ENCODE results near the gene KRTAP12-4.

Gene KRTAP12-4

GRCh38 chr21:44658541-44658910 lies 4.1 kb upstream of the KRTAP12-4 start:
- no peak for TF ChIP-seq EZH2phosphoT487 (conservative IDR thresholded peaks at IDR 0.05; ENCODE audit: low read length)
- no peak for TF ChIP-seq CTCF (IDR thresholded peaks at IDR 0.05; ENCODE audit: insufficient read depth, low read length, poor library complexity, severe bottlenecking)
- Histone ChIP-seq H3K9me3 (ENCODE audit: insufficient read depth, low read length) (no peaks in the 10 kb centered on the region), H3K36me3 (ENCODE audit: low read length) (no peaks in the 10 kb centered on the region), H3K79me2 (ENCODE audit: insufficient read depth, low read length) (no peaks in the 10 kb centered on the region), H3F3A (ENCODE audit: insufficient read depth) (no peaks in the 10 kb centered on the region), H4K20me1 (ENCODE audit: low read depth, low read length) (no peaks in the 10 kb centered on the region), H3K9me2 (replicated peaks; ENCODE audit: insufficient read depth, low read length) (no peaks in the 10 kb centered on the region), H3K4me3 (ENCODE audit: insufficient read depth, low read length, poor library complexity, severe bottlenecking) (no peak overlapping the region), H3K27ac (ENCODE audit: low read depth, low read length) (no peak overlapping the region), H3K9ac (ENCODE audit: low read length) (no peak overlapping the region), H3K27me3 (ENCODE audit: low read length) (no peaks in the 10 kb centered on the region), H2AFZ (ENCODE audit: low read depth, low read length, severe bottlenecking) (no peak overlapping the region), H3K4me2 (ENCODE audit: low read depth, low read length, poor library complexity, severe bottlenecking) (no peak overlapping the region)

- Histone ChIP-seq H3K9me3 (ENCODE audit: insufficient read depth, low read length) (no peaks in the 10 kb centered on the region), H3K79me2 (ENCODE audit: insufficient read depth, low read length) (no peaks in the 10 kb centered on the region), H3F3A (ENCODE audit: insufficient read depth) (no peaks in the 10 kb centered on the region), H3K36me3 (ENCODE audit: low read length) (no peaks in the 10 kb centered on the region), H3K4me3 (ENCODE audit: insufficient read depth, low read length, poor library complexity, severe bottlenecking) (no peak within 1 kb of the TSS), H3K9ac (ENCODE audit: low read length) (no peak within 1 kb of the TSS), H4K20me1 (ENCODE audit: low read depth, low read length) (no peaks in the 10 kb centered on the region), H3K4me2 (ENCODE audit: low read depth, low read length, poor library complexity, severe bottlenecking) (no peak within 1 kb of the TSS), H2AFZ (ENCODE audit: low read depth, low read length, severe bottlenecking) (no peak within 1 kb of the TSS), H3K9me2 (replicated peaks; ENCODE audit: insufficient read depth, low read length) (no peaks in the 10 kb centered on the region), H3K27me3 (ENCODE audit: low read length) (no peaks in the 10 kb centered on the region), H3K27ac (ENCODE audit: low read depth, low read length) (no peak within 1 kb of the TSS)
- TF ChIP-seq EZH2phosphoT487 (conservative IDR thresholded peaks at IDR 0.05; ENCODE audit: low read length) = no peak
- no peak for TF ChIP-seq CTCF (IDR thresholded peaks at IDR 0.05; ENCODE audit: insufficient read depth, low read length, poor library complexity, severe bottlenecking)
These were observed 3.4 kb upstream of the KRTAP12-4 start, which contains the start of gene KRTAP12-3 for GRCh38 chr21:44657635-44658540. TSS of gene KRTAP12-3 (plus strand) at chr21:44657932. CDS start at chr21:44657980, 48 bp downstream.

GRCh38 chr21:44656868-44657267 lies 2.4 kb upstream of the KRTAP12-4 start:
- Histone ChIP-seq H3K4me3 (ENCODE audit: insufficient read depth, low read length, poor library complexity, severe bottlenecking) (no peak overlapping the region), H3K9me3 (ENCODE audit: insufficient read depth, low read length) (no peaks in the 10 kb centered on the region), H3K9me2 (replicated peaks; ENCODE audit: insufficient read depth, low read length) (no peaks in the 10 kb centered on the region), H2AFZ (ENCODE audit: low read depth, low read length, severe bottlenecking) (no peak overlapping the region), H3K36me3 (ENCODE audit: low read length) (no peaks in the 10 kb centered on the region), H3K4me2 (ENCODE audit: low read depth, low read length, poor library complexity, severe bottlenecking) (no peak overlapping the region), H3K79me2 (ENCODE audit: insufficient read depth, low read length) (no peaks in the 10 kb centered on the region), H3K27me3 (ENCODE audit: low read length) (no peaks in the 10 kb centered on the region), H3F3A (ENCODE audit: insufficient read depth) (no peaks in the 10 kb centered on the region), H3K27ac (ENCODE audit: low read depth, low read length) (no peak overlapping the region), H4K20me1 (ENCODE audit: low read depth, low read length) (no peaks in the 10 kb centered on the region), H3K9ac (ENCODE audit: low read length) (no peak overlapping the region)
- TF ChIP-seq CTCF (IDR thresholded peaks at IDR 0.05; ENCODE audit: insufficient read depth, low read length, poor library complexity, severe bottlenecking) (no peak), EZH2phosphoT487 (conservative IDR thresholded peaks at IDR 0.05; ENCODE audit: low read length) (no peak)
